HG02610 (cell line): ENCODE results near the gene NXN.
"Not testable (repeated sequence)": the region's sequence is repeated elsewhere in the genome, so short reads cannot be mapped to it uniquely, and the experiment has no call there.

Experiments
- ATAC-seq: cut with Tn5 transposase; IDR thresholded peaks from one replicate; pipeline ENCODE4 v1.9.1; 2021; ENCODE audit warnings: mild to moderate bottlenecking, moderate library complexity; ENCODE audit not compliant: unreplicated experiment

Gene NXN

DNA sequence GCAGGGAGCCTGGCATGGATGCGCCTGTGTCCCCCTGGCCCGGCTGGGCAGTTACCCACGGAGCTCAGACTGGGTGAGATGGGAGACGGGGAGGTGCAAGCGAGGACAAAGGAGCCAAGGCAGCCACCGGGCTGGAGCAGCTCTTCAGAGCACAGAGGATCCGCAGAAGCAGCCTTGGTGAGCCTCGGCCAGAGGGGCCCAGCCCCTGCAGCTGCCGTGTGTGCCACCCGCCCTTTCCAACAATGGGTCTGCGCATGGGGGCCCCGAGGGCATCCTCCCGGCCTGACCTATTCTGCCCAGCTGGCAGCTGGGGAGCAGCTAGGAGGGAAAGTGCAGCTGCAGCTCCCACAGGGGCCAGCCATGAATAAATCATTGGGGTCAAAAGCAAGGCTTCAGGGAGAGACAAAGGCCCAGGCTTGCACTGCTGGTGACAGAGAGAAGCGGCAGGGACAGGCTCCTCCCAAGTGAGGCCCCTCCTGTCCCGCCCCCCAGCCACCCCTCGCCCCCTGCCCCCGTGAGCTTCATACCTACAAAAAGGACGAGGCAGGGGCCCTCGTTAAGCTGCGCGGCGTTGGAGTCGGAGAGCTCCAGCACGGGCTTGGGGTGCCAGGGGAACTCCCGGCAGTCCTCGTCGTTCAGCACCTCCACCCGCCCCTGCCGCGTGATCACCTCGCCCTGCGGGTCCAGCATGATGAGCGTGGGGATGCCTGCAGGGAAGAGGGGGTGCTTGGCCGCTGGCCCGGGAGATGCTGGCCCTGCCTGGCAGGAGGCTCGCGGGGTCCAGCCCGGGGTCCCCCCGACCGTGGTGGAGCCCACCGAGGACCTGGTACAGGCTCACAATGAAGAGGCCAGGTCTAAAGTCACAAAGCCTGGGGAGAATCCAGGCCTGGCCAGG is 174.8 kb downstream of the NXN start:
- ATAC-seq = no peak

DNA sequence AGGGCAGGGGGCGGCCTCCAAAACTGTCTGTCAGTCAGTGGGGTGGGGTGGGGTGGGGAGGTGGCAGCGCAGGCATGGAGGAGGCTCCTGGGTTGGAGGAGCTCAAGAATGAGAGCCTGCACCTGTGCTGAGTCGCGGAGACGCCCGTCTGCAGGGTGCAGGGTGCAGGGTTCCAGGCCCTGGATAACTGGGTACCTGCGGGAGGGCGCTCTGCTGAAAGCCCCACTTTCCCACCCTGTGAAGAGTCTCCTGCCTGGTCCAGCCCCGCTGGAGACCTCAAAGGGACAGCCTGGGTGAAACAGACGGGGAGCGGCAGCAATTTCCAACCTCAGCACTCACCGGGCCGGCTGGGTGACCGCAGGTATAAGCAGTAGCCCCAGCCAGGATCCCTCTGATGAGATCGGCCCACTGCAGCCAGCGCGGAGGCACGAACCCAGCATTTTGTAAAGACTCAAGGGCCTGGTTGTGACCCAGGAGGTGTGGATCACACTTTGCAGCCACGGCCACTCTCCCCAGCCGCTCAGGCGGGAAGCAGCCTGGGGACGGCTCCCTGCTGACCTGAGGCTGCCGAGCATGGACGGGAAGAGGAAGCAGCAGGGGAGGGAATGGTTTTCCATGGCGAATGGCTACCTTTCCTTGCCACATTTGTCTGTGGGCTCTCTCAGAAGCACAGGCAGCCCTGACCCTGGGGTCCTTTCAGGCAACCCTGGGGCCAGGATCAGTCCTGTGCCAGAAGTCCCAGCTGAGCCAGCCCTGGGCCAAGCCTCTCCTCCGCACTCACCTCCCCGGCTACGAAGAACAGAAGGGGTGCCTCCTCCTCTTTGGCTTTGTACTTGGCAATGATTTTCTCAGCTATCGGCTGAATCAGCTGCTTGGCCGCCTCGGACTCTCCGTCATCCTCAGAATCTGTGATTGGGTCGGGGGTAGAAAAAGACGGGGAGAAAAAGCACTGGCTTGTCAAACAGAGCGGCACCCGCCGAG is 176.4 kb downstream of the NXN start:
- ATAC-seq = no peak

DNA sequence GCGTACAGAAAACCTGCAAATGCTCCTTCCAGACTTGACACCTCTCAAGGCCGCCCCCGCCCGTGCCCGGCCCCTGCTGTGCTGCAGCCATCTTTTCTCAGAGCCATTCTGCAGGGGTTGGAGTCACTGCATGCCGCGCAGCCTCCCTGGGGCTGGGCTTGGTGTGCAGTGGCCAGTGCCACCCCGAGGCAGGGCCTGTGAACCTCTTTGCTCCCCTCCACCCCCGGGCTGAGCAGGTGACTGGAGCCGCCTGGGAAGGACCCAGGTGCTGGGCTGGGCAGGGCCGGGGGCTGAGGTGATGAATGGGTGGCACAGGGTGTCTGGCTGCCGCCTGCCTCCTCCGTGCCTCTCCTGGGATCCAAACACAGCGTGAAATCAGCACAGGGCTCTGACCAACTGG is 177.1 kb downstream of the NXN start:
- no peak for ATAC-seq

DNA sequence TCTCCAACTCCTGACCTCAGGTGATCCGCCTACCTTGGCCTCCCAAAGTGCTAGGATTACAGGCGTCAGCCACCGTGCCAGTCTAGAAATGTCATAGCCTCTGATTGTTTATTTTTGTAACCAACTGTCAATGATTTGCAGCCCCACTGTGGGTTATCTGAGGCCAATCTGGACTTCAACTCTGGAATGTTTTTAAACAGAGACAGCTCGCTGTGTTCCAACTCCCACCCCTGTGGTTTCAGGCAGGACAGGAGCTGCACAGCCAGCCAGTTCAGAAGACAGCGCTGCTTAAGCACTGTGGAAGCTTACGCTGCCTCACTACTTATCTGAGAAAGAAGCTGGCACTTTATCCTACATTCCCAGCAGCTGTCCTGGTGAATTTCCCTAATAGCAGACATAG is 177.9 kb downstream of the NXN start:
- no peak for ATAC-seq

DNA sequence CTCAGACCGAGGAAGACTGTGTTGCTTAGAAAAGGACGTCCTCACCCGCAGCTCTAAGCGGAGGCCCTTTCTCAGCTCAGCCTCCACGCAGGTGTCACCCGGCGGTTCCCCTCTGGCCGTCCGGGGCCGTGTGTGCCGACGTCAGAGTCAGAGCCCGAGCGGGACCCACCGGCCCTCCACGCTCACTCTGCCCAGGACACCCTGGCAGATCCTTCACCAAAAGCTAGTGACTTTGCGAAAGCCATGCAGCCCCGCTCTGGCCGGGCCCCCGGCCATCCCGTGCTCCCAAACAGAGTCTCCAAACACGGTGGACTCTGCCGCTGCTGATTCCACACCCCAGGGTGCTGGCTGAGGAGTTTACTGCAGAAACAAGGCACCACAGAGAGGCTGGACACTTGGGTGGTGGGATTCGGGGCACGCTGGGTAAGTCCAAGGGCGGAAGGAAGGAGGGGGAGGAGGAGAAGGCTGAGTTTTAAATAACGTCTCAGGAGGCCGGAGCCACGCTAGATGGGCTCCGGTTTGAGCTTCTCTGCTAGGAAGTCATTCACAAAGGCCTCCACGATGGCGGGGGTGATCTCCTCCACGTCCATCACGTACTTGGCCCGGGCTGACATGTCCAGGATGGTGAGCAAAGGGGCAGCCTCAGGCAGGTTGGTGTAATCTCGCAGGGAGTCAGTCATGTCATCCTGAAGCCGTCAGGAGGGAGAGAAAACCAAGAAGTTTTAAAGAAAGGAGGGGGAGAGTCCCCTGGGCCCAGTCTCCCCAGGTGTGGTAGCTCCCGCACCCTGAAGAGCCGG is 178.9 kb downstream of the NXN start:
- ATAC-seq = no peak

DNA sequence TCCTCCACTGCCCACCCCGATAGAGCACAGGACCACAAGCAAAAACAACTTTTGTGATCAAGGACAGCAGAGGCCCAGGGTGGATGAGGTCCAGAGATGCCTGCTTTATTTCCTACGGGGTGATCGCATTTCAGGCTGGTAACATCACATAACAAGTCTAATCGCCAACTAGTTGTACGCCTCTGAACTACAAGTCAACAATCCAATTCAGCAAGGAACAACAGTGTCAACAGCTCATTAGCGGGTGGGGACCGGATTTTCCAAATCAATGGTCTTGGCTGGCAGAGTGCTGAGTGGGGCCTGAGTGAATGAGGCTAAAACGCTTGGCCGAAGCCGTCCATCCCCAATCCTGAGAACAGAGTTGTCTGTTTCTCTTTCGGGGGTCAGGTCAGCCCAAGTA is 180.3 kb downstream of the NXN start:
- ATAC-seq = no peak

DNA sequence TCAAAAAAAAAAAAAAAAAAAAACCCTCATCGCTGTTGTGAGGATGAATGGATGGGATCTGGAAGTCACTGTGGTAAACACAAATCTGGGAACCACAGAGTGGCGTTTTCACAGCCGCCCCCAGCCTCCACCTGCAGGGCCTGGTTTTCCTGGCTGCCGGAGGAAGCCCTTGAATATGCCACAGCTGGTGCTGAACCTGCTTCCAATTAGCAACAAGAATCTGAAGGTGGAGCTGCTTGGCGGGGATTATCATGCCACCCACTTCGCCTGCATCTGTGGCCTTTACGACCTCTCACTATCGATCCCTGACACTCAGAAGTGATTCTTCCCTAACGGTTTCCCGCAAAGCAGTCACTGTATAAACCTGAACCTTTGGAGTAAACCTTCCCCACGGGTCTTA is 181.3 kb downstream of the NXN start:
- no peak for ATAC-seq

DNA sequence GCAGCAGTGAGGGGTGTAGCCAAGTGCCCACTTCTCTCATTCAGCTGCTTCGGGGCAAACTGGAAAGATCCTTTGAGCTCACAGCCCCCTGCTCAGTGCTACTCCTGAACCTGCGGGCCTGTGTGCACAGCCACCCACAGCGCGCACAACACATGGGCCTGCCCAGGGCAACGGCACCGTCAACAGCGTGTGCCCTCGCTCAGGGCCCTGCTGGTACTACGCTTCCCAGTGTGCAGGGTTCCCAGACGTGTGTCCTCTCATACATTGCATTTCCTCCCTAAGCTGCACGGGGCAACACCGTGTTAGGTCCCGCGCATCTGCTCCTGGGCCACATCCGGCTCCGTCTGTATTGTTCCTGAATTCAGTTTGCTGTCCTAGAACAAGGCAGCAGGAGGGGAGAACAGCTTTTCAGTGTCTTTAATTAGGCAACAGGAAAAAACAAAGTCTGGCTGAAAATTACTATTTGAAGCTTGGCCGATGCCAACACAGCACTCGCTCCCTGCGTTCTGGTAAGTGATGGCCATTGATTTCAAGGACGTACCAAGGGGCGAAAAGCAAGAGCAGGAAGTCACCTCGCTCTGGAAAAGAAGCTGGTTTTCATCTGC is 182.2 kb downstream of the NXN start:
- no peak for ATAC-seq

DNA sequence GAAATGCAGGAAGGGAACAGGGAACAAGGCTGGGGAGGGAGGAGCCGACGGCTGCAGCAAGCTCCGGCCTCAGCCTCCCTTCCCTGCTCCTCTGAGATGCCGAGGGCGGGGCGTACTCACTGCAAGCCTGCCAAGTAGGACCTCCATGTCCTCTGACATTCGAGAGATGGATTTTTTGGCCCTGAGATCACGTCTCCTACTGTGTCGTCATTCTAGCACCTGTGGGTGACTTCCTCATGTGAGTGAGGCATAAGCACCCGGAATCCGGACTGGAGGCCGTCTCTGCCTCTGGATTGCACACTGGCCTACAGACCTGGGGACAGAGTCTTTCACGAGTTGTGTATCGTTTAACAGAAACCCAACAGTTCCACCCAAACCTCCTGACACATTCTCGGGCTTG is 183.0 kb downstream of the NXN start:
- ATAC-seq = no peak

DNA sequence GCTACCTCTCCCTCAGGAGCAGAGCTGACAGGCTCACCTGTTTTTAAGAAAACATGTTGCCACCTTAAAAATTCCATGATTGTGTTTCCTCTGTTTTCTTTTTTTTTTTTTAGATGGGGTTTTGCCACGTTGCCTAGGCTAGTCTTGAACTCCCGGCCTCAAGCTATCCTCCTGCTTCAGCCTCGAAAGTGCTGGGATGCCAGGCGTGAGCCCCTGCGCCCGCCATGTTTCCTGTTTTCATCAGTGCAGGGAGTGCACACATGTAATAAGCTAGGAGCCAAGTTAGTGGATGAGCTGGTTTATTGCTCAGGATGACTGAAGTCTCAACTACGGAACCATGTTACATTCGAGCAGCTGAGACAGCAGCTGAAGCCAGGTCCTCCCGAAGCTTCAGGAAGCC is 183.9 kb downstream of the NXN start:
- ATAC-seq = no peak

DNA sequence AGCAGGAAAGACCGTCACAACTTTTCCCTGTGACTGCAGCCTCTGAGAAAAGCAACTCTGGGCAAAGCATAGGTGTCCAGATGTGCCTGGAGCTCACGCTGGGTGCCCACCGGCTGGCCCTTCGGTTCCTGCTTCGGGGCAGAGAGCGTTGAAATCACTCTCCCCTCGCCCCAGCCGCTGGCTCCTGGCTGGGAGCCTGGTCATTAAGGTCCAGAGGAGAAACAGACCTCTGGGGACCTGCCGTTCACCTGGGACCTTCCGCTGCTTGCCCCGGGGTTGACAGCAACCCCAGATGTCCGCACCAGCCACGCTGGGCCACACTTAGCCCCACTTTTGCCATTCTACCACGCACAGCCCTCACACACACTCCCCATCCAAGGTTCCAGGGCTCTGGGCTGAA is 184.3 kb downstream of the NXN start:
- no peak for ATAC-seq

DNA sequence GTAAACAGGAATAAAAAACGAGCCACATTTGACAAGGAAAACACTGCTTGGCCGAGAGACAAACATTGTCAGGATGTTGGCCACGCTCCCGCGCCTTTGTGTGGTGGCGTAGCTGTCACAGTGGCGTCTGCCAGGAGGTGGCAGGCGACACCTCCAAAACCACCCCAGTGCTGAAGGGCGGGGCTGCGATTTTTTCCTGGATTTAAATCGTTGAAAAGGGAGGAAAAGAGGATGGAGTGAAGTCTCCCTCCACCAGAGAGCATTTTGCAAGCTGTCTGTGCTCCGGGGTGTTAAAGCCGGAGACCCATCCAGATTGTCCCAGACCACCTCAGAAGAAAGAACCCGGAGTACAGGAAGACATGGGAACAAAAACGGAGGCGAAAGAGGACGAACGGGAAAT is 184.7 kb downstream of the NXN start:
- ATAC-seq = no peak

DNA sequence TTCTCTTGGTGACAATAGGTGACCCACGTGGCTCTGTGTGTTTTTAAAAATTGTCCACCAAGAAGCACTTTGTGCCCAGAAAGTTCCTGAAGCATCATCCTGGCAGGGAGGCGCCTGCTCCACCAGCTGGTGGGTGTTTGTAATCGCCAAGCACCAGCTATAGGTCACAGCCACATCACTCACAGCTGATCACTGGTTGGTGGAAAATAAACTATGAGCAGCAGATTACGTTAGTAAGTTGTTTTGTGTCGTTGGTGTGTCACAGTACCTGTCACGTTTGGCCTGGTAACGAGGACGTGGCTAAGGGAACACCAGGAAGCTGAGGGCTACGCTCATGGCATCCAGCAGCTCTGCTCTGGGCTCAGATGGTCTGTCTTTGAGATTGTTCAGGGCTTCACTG is 187.3 kb downstream of the NXN start:
- ATAC-seq = no peak

DNA sequence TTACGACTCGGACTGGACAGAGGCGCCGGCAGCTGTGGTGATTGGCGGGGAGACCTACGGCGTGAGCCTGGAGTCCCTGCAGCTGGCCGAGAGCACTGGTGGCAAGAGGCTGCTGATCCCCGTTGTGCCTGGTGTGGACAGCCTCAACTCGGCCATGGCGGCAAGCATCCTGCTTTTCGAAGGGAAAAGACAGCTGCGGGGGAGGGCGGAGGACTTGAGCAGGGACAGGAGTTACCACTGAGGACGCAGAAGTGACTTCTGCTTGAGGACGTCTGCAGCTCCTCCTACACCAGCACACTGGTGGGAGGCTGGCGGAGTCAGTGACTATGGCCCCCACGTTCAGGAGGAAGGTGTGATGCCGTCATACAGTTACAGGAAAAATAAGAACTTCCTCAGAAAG is 187.7 kb downstream of the NXN start:
- ATAC-seq = no peak

DNA sequence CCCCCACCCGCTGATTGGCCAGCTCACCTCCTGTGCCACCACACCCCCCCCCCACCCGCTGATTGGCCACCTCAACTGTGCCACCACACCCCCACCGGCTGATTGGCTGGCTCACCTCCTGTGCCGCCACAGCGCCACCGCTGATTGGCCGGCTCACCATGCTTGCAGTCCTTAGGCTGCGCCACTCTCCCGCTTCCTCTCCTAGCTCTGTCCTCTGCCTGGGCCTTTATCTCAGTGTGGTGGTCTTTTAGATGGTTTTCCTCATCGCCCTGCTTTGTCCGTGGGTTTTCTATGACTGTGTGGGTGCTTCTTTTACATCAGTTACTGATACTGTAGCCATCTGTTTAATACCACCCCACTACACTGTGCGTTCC is 188.7 kb downstream of the NXN start:
- not testable (repeated sequence) for ATAC-seq

DNA sequence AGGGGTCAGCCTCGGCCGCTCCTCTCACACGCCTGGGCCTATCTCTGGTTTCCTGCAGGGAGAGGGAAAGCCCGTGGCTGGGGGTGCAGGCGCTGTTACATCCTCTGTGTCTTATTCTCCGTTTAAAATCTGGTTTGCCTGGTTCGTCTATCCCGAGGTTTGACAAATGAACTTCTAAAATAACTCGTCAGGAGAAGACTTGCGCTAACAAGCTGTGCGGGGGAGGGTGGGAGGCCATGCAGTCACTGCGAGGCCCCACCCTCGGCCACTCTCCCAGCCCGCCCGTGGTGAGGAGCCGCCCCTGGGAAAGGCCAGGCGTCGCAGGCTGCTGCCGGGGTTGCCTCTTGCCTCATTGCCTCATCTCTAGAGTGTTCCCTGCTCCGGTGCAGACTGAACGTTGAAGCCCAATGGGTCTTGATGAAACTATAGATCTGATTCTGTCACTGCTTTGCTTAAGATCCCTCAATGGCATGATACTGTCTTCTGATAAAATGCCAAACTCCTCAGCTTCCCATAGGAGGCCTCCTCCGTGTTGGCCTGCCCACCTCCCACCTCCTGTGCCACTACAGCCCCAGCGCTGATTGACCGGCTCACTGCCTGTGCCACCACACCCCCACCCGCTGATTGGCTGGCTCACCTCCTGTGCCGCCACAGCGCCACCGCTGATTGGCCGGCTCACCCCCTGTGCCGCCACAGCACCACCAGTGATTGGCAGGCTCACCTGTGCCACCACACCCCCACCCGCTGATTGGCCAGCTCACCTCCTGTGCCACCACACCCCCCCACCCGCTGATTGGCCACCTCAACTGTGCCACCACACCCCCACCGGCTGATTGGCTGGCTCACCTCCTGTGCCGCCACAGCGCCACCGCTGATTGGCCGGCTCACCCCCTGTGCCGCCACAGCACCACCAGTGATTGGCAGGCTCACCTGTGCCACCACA is 189.4 kb downstream of the NXN start:
- ATAC-seq = not testable (repeated sequence)

DNA sequence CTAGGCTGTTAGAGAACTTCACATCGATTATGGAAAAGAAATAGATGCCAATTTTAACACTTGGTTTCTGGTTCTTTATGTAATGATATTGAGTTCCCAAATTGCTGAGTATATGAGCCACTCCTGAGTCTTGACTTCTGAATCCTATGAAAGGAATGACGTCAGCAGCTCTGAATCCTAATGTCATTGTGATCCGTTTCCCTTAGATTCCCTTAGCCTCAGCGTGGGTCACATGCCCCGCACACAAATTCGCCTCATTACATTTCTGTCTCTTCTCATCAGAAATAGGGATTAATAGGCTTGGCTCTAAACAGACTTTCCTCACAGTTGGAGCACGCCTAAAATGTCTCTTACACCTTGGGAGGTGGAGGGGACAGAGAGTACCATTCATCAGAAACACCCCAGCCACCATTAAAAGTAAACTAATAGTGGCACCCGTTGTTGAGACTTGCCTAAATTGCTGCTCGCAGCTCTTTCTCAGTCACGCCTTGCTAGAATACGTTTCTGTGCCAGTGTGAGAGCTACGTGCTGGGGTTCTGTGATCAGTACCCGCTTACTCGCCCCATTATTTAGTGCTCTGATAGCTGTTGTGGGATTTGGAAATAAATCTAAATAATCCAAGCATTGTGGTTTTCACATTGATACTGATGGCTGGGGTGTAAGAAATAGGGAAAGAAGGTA is 190.3 kb downstream of the NXN start:
- no peak for ATAC-seq

DNA sequence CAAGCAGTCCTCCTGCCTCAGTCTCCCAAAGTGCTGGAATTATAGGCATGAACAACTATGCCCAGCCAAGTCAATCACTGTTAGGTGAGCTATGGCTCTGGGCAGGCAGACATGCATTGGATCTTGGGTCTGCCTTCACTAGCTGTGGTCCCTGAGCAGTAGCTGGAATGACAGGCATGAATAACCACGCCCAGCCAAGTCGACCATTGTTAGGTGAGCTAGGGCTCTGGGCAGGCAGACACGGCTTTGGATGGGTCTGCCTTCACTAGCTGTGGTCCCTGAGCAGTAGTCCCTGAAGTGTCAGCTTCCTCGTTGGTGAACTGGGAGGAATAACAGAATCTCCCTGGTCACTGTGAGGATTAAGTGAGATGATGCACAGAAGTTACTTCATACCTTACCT is 191.0 kb downstream of the NXN start:
- no peak for ATAC-seq

DNA sequence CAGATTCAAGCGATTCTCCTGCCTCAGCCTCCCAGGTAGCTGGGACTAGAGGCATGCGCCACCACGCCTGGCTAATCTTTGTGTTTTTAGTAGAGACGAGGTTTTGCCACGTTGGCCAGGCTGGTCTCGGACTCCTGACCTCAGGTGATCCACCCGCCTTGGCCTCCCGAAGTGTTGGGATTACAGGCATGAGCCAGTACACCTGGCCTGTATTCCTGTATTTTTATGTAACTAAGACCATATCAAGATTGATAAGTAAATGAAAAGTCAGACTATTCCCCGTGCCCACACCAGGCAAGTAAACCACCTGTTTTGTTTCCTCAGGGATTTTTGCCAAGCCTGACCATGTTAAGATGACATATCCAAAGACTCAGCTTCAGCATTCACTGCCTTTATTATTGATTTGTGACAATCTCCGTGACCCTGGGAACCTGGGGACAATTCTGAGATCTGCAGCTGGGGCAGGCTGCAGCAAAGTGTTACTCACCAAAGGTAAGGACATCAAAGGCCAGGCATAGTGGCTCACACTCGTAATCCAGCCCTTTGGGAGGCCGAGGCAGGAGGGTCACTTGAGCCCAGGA is 191.8 kb downstream of the NXN start:
- ATAC-seq = no peak
